GM12878 (cell line): ENCODE measurements around the gene TOX4. TPM values are rescaled to one million over a fixed set of nuclear protein-coding genes. Genes with fewer than 3 reads are reported as not detected.

Experiments
- ATAC-seq: fragments of 200-7000 bp; cut with Tn5 transposase; 3 replicates; pipeline ENCODE4 v1.9.1; 2020; ENCODE audit warnings: mild to moderate bottlenecking, moderate library complexity
- BruUV-seq: library from RNA; stranded (reverse); fragments of 400-500 nt; replicated peaks from 2 replicates; lab custom pipeline; 2021; lab: Mats Ljungman, UMichigan
- CTCF ChIA-PET: fragments of 300-600 bp; sonication (Branson Sonifier 250); formaldehyde crosslinking; extraction: SDS; loops from one replicate; lab custom pipeline; 2021; ENCODE audit warnings: inconsistent platforms; lab: Yijun Ruan, JAX
- POLR2A ChIA-PET: fragments of 350-600 bp; formaldehyde crosslinking; extraction: SDS; loops from one replicate; lab custom pipeline; 2021; ENCODE audit warnings: inconsistent platforms; lab: Charles Lee
- RAD21 ChIA-PET: fragments of 300-600 bp; sonication (Branson Sonifier 250); formaldehyde crosslinking; loops from one replicate; lab custom pipeline; 2023; ENCODE audit warnings: antibody characterized with exemption; ENCODE audit not compliant: unreplicated experiment; lab: Charles Lee
- SMC1A ChIA-PET: fragments of 300-600 bp; sonication (Branson Sonifier 250); formaldehyde crosslinking; loops from one replicate; lab custom pipeline; 2023; ENCODE audit not compliant: unreplicated experiment, uncharacterized antibody; lab: Charles Lee
- DNase-seq: peaks from one replicate; pipeline ENCODE4 v3.0.0-alpha.2; 2011; ENCODE audit warnings: low read depth, low spot score
- FAIRE-seq: peaks from 3 replicates; lab custom pipeline; 2011; peaks lifted over from hg19 to GRCh38; lab: Jason Lieb, UNC
- H2AFZ ChIP-seq: 2 replicates; pipeline ENCODE4 v1.6.0; 2011; ENCODE audit warnings: low read depth, low read length, control low read depth; ENCODE audit not compliant: control insufficient read depth
- H3K27ac ChIP-seq: 2 replicates; pipeline ENCODE4 v1.5.1; 2011; ENCODE audit warnings: control low read depth; ENCODE audit not compliant: control insufficient read depth, insufficient read depth
- H3K27me3 ChIP-seq, 2 experiments: replicated peaks in 1 of 2; 2 replicates each; pipeline versions ENCODE4 v1.6.0 to v1.6.1; 2011; ENCODE audit warnings: low read length in 1 of 2; ENCODE audit not compliant: control insufficient read depth in 2 of 2, insufficient read depth in 2 of 2
- H3K36me3 ChIP-seq, 2 experiments: 2 replicates each; pipeline ENCODE4 v1.5.1; 2011; ENCODE audit warnings: low read length in 1 of 2; ENCODE audit not compliant: control insufficient read depth in 2 of 2, insufficient read depth in 2 of 2
- H3K4me1 ChIP-seq: 2 replicates; pipeline ENCODE4 v1.6.1; 2011; ENCODE audit warnings: mild to moderate bottlenecking, low read length, moderate library complexity, mixed read lengths; ENCODE audit not compliant: control insufficient read depth, insufficient read depth
- H3K4me2 ChIP-seq: 2 replicates; pipeline ENCODE4 v1.6.0; 2011; ENCODE audit warnings: control low read depth; ENCODE audit not compliant: control insufficient read depth, insufficient read depth
- H3K4me3 ChIP-seq: fragments of 200-600 bp; sonication (generic); 2 replicates; pipeline ENCODE4 v1.5.1; 2016
- H3K79me2 ChIP-seq: 2 replicates; pipeline ENCODE4 v1.6.0; 2011; ENCODE audit warnings: low read length; ENCODE audit not compliant: control insufficient read depth, insufficient read depth
- H3K9ac ChIP-seq: 2 replicates; pipeline ENCODE4 v1.8.0; 2011; ENCODE audit warnings: low read length, control low read depth, mixed read lengths; ENCODE audit not compliant: control insufficient read depth, insufficient read depth
- H3K9me3 ChIP-seq: replicated peaks from 3 replicates; pipeline ENCODE4 v1.5.1; 2011; ENCODE audit warnings: mild to moderate bottlenecking, low read length; ENCODE audit not compliant: control insufficient read depth, insufficient read depth
- H4K20me1 ChIP-seq: 2 replicates; pipeline ENCODE4 v1.6.0; 2011; ENCODE audit not compliant: control insufficient read depth, insufficient read depth
- DPF2 ChIP-seq: fragments of 450-650 bp; IDR thresholded peaks from 2 replicates; pipeline ENCODE4 v1.6.1; 2017; ENCODE audit warnings: mild to moderate bottlenecking
- HDAC2 ChIP-seq: fragments of 200-600 bp; sonication (generic); IDR thresholded peaks from 2 replicates; pipeline ENCODE4 v1.6.1; 2017
- HDAC6 ChIP-seq: fragments of 200-600 bp; sonication (generic); IDR thresholded peaks from one replicate; pipeline ENCODE4 v1.8.0; 2017; ENCODE audit warnings: antibody characterized with exemption; ENCODE audit not compliant: unreplicated experiment
- IKZF1 ChIP-seq: fragments of 450-650 bp; conservative IDR thresholded peaks from 2 replicates; pipeline ENCODE4 v1.6.1; 2017; ENCODE audit warnings: antibody characterized with exemption, mild to moderate bottlenecking
- KLF5 ChIP-seq: fragments of 450-650 bp; IDR thresholded peaks from 2 replicates; pipeline ENCODE4 v1.6.1; 2014; ENCODE audit warnings: mild to moderate bottlenecking; ENCODE audit not compliant: partially characterized antibody
- NBN ChIP-seq: fragments of 450-650 bp; IDR thresholded peaks from 2 replicates; pipeline ENCODE4 v1.6.1; 2016
- NFYB ChIP-seq: IDR thresholded peaks from 2 replicates; pipeline ENCODE4 v1.6.1; 2011; ENCODE audit warnings: low read depth, mild to moderate bottlenecking, low read length, improper control_type of control experiment, moderate library complexity; ENCODE audit not compliant: insufficient read depth
- NRF1 ChIP-seq: conservative IDR thresholded peaks from 2 replicates; pipeline ENCODE4 v1.6.1; 2011; ENCODE audit warnings: mild to moderate bottlenecking, low read depth, low read length, improper control_type of control experiment
- PAX5 ChIP-seq: IDR thresholded peaks from 2 replicates; pipeline ENCODE4 v1.6.1; 2011; ENCODE audit warnings: low read depth, low read length, borderline replicate concordance
- SREBF1 ChIP-seq: IDR thresholded peaks from 2 replicates; pipeline ENCODE4 v1.6.1; 2012; ENCODE audit warnings: mild to moderate bottlenecking, low read length
- WRNIP1 ChIP-seq: IDR thresholded peaks from 2 replicates; pipeline ENCODE4 v1.6.1; 2011; ENCODE audit warnings: low read depth, low read length, improper control_type of control experiment, borderline replicate concordance
- WGBS: methylation state at CpG from one replicate; pipeline ENCODE4 v1.1.6; 2016; ENCODE audit warnings: low lambda C conversion rate; ENCODE audit not compliant: insufficient replicate concordance, insufficient coverage; ENCODE audit errors: missing lambda C conversion rate; 5-methylcytosine and 5-hydroxymethylcytosine counted together
- in situ Hi-C: fragments of 300-500 bp; cut with MboI; formaldehyde crosslinking; loops from 9 replicates; pipeline ENCODE4 v1.14.3; 2018; ENCODE audit warnings: mixed read lengths
- intact Hi-C: fragments of 100-400 bp; cut with micrococcal nuclease; formaldehyde crosslinking; loops from one replicate; pipeline ENCODE4 v1.14.2; 2022; ENCODE audit not compliant: unreplicated experiment
- polyA plus RNA-seq, 11 experiments: library from polyadenylated mRNA; depleted of rRNA in 4 of 11; unstranded in 6 of 11; stranded (reverse) in 5 of 11; fragments of >200 nt; fragmentation: Nextera tagmentation in 4 of 11; fragmentation: Illumina TruSeq in 1 of 11; extraction: Ambion mirVana in 4 of 11; extraction: Trizol in 1 of 11; gene quantifications; 1 replicate in 1 of 11; 2 replicates in 10 of 11; pipeline versions ENCODE4 v1.2.1 to v1.2.3, GENCODE V29; 2011 to 2016; ENCODE audit warnings: inconsistent platforms in 2 of 11, missing spikeins in 2 of 11, low read depth in 1 of 11
- total RNA-seq, 4 experiments: library from RNA; depleted of rRNA in 3 of 4; stranded (reverse); fragments of >200 nt in 3 of 4; fragmentation: Illumina TruSeq in 1 of 4; extraction: Trizol in 1 of 4; gene quantifications; 2 replicates each; pipeline versions ENCODE4 v1.2.1 to v1.2.3, GENCODE V29; 2013 to 2021
- TF ChIP-seq, protein P1 (sequence below): fragments of 450-650 bp; IDR thresholded peaks from 2 replicates; pipeline ENCODE4 v1.6.1; 2017; ENCODE audit warnings: mild to moderate bottlenecking, moderate library complexity
- TF ChIP-seq, protein P2 (sequence below): fragments of 450-650 bp; IDR thresholded peaks from 2 replicates; pipeline ENCODE4 v1.6.1; 2017; ENCODE audit warnings: borderline replicate concordance
- TF ChIP-seq, protein P3 (sequence below): fragments of 450-650 bp; IDR thresholded peaks from 2 replicates; pipeline ENCODE4 v1.6.1; 2017; ENCODE audit warnings: mild to moderate bottlenecking
- TF ChIP-seq, protein P4 (sequence below): IDR thresholded peaks from 2 replicates; pipeline ENCODE4 v1.6.1; 2011; ENCODE audit warnings: borderline replicate concordance, low read depth, mild to moderate bottlenecking, moderate library complexity, low read length; ENCODE audit not compliant: insufficient read depth, poor library complexity, severe bottlenecking

Gene TOX4
- total and polyA plus RNA-seq, 10 of the 15 experiments (the other 5 are each of a cell fraction or from before 2014, with no cell fraction given), result 18.4 to 113 (median 55.2) TPM

DNA sequence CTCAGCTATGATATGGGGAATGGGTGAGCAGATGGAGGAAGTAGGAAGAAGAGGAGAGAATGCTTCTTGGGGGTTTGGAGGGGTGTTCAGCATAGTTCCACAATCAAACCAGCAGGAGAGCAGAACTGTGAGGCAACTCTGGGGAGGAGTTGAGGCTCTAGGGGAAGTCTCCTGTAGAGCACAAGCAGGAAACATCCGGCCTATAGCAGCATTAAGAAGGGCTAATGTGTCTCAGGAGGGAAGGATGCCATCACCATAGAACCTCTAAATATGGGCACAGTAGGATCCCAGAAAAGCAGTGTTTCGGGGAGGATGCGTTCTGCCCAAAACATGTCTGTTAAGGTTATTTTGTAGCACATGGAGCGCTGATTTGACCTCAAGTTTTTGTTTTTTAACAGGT, 57.6 kb downstream of the TOX4 start:
- Histone ChIP-seq H2AFZ (no peak overlapping the region), H3K36me3 (no peaks in the 10 kb centered on the region), H3K4me3 (no peak overlapping the region), H3K9ac (no peak overlapping the region), H3K4me2 (no peak overlapping the region), H3K27me3 (peaks cover 5 to 7% of the 10 kb centered on the region in 2 experiments), H3K9me3 (no peaks in the 10 kb centered on the region), H3K27ac (no peak overlapping the region), H3K4me1 (no peaks in the 10 kb centered on the region), H3K79me2 (no peaks in the 10 kb centered on the region), H4K20me1 (no peaks in the 10 kb centered on the region)
- WGBS, result 33% methylated on average over 4 of the region's 4 CpGs
- intact Hi-C loops, result no loop called here
- no TSS peak for BruUV-seq
- ChIA-PET POLR2A (interaction anchor here (1.0 kb wide), 1 partner anchor 36 kb away, joined by 3 read pairs; no protein-coding TSS in a partner anchor), RAD21 (interaction anchor here (1.1 to 1.4 kb wide), 2 partner anchors 25 to 36 kb away, joined by 4 to 13 read pairs; no protein-coding TSS in a partner anchor), SMC1A (interaction anchor here (0.9 to 2.5 kb wide), 4 partner anchors 17 to 36 kb away, joined by 3 to 16 read pairs (median 4); no protein-coding TSS in a partner anchor), CTCF (interaction anchor here (0.7 to 1.4 kb wide), 3 partner anchors 36 to 84 kb away, joined by 3 to 10 read pairs (median 3); partner anchors contain the start of gene CHD8)
- DNase-seq, result no peak
- TF ChIP-seq HDAC6, result no peak
- TF ChIP-seq DPF2, result no peak
- no peak for TF ChIP-seq NFYB
- no peak for TF ChIP-seq NRF1
- TF ChIP-seq, protein P1, sequence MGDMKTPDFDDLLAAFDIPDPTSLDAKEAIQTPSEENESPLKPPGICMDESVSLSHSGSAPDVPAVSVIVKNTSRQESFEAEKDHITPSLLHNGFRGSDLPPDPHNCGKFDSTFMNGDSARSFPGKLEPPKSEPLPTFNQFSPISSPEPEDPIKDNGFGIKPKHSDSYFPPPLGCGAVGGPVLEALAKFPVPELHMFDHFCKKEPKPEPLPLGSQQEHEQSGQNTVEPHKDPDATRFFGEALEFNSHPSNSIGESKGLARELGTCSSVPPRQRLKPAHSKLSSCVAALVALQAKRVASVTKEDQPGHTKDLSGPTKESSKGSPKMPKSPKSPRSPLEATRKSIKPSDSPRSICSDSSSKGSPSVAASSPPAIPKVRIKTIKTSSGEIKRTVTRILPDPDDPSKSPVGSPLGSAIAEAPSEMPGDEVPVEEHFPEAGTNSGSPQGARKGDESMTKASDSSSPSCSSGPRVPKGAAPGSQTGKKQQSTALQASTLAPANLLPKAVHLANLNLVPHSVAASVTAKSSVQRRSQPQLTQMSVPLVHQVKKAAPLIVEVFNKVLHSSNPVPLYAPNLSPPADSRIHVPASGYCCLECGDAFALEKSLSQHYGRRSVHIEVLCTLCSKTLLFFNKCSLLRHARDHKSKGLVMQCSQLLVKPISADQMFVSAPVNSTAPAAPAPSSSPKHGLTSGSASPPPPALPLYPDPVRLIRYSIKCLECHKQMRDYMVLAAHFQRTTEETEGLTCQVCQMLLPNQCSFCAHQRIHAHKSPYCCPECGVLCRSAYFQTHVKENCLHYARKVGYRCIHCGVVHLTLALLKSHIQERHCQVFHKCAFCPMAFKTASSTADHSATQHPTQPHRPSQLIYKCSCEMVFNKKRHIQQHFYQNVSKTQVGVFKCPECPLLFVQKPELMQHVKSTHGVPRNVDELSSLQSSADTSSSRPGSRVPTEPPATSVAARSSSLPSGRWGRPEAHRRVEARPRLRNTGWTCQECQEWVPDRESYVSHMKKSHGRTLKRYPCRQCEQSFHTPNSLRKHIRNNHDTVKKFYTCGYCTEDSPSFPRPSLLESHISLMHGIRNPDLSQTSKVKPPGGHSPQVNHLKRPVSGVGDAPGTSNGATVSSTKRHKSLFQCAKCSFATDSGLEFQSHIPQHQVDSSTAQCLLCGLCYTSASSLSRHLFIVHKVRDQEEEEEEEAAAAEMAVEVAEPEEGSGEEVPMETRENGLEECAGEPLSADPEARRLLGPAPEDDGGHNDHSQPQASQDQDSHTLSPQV, result no peak
- no peak for TF ChIP-seq WRNIP1
- no peak for TF ChIP-seq KLF5
- TF ChIP-seq SREBF1, result no peak
- TF ChIP-seq NBN, result no peak
- TF ChIP-seq, protein P2, sequence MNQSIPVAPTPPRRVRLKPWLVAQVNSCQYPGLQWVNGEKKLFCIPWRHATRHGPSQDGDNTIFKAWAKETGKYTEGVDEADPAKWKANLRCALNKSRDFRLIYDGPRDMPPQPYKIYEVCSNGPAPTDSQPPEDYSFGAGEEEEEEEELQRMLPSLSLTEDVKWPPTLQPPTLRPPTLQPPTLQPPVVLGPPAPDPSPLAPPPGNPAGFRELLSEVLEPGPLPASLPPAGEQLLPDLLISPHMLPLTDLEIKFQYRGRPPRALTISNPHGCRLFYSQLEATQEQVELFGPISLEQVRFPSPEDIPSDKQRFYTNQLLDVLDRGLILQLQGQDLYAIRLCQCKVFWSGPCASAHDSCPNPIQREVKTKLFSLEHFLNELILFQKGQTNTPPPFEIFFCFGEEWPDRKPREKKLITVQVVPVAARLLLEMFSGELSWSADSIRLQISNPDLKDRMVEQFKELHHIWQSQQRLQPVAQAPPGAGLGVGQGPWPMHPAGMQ, result no peak
- no peak for TF ChIP-seq PAX5
- TF ChIP-seq, protein P3, sequence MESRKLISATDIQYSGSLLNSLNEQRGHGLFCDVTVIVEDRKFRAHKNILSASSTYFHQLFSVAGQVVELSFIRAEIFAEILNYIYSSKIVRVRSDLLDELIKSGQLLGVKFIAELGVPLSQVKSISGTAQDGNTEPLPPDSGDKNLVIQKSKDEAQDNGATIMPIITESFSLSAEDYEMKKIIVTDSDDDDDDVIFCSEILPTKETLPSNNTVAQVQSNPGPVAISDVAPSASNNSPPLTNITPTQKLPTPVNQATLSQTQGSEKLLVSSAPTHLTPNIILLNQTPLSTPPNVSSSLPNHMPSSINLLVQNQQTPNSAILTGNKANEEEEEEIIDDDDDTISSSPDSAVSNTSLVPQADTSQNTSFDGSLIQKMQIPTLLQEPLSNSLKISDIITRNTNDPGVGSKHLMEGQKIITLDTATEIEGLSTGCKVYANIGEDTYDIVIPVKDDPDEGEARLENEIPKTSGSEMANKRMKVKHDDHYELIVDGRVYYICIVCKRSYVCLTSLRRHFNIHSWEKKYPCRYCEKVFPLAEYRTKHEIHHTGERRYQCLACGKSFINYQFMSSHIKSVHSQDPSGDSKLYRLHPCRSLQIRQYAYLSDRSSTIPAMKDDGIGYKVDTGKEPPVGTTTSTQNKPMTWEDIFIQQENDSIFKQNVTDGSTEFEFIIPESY, result no peak
- TF ChIP-seq, protein P4, sequence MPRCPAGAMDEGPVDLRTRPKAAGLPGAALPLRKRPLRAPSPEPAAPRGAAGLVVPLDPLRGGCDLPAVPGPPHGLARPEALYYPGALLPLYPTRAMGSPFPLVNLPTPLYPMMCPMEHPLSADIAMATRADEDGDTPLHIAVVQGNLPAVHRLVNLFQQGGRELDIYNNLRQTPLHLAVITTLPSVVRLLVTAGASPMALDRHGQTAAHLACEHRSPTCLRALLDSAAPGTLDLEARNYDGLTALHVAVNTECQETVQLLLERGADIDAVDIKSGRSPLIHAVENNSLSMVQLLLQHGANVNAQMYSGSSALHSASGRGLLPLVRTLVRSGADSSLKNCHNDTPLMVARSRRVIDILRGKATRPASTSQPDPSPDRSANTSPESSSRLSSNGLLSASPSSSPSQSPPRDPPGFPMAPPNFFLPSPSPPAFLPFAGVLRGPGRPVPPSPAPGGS, result no peak
- no peak for TF ChIP-seq HDAC2
- TF ChIP-seq IKZF1, result no peak
- no peak for FAIRE-seq
- ATAC-seq, result peak; percentile 52
- in situ Hi-C loops, result no loop called here
